PC-3 (cell line): Measurements from ENCODE around the gene BIK. TPM values are rescaled to one million over a fixed set of nuclear protein-coding genes. Genes with fewer than 3 reads are reported as not detected.

ENCODE experiments used
- ATAC-seq: fragments of 200-7000 bp; cut with Tn5 transposase; 2 replicates; pipeline ENCODE4 v1.9.1; 2020; ENCODE audit warnings: mild to moderate bottlenecking, moderate library complexity
- BruUV-seq: library from RNA; stranded (reverse); fragments of 400-500 nt; replicated peaks from 2 replicates; lab custom pipeline; 2021; lab: Mats Ljungman, UMichigan
- CTCF ChIA-PET: fragments of 300-600 bp; sonication (Branson Sonifier 250); formaldehyde crosslinking; loops from one replicate; lab custom pipeline; 2022; ENCODE audit warnings: antibody characterized with exemption; lab: Charles Lee
- POLR2A ChIA-PET: fragments of 300-600 bp; sonication (Branson Sonifier 250); formaldehyde crosslinking; loops from one replicate; lab custom pipeline; 2022; ENCODE audit warnings: antibody characterized with exemption; ENCODE audit not compliant: unreplicated experiment; lab: Charles Lee
- DNase-seq: peaks from one replicate; pipeline ENCODE4 v3.0.0-alpha.2; 2015
- H2AFZ ChIP-seq: fragments of 300-600 bp; sonication (generic); 2 replicates; pipeline ENCODE4 v1.6.0; 2016; ENCODE audit warnings: antibody characterized with exemption, low read length
- H3F3A ChIP-seq: fragments of 300-600 bp; sonication (generic); one replicate; pipeline ENCODE4 v1.6.0; 2017; ENCODE audit warnings: antibody characterized with exemption, low read length, control low read depth, mild to moderate bottlenecking; ENCODE audit not compliant: unreplicated experiment
- H3K27ac ChIP-seq: fragments of 300-600 bp; sonication (generic); 2 replicates; pipeline ENCODE4 v1.5.1; 2016; ENCODE audit warnings: mild to moderate bottlenecking, low read length
- H3K27me3 ChIP-seq: fragments of 300-600 bp; sonication (generic); 2 replicates; pipeline ENCODE4 v1.6.1; 2016; ENCODE audit warnings: low read length, mixed read lengths
- H3K36me3 ChIP-seq: fragments of 300-600 bp; sonication (generic); 2 replicates; pipeline ENCODE4 v1.6.1; 2016; ENCODE audit warnings: low read depth, mixed run types, low read length, mixed read lengths
- H3K4me1 ChIP-seq: fragments of 300-600 bp; sonication (generic); 2 replicates; pipeline ENCODE4 v1.5.1; 2016; ENCODE audit warnings: low read length; ENCODE audit not compliant: insufficient read depth
- H3K4me2 ChIP-seq: fragments of 300-600 bp; sonication (generic); 2 replicates; pipeline ENCODE4 v1.6.0; 2016; ENCODE audit warnings: low read length
- H3K4me3 ChIP-seq: fragments of 300-600 bp; sonication (generic); 2 replicates; pipeline ENCODE4 v1.5.1; 2016; ENCODE audit warnings: mild to moderate bottlenecking, low read length, mixed read lengths
- H3K79me2 ChIP-seq: fragments of 300-600 bp; sonication (generic); 2 replicates; pipeline ENCODE4 v1.6.1; 2017; ENCODE audit warnings: low read length, mixed read lengths
- H3K9ac ChIP-seq: fragments of 300-600 bp; sonication (generic); 2 replicates; pipeline ENCODE4 v1.6.0; 2016; ENCODE audit warnings: mild to moderate bottlenecking, low read length
- H3K9me2 ChIP-seq: fragments of 300-600 bp; sonication (generic); replicated peaks from 2 replicates; pipeline ENCODE4 v1.6.1; 2016; ENCODE audit warnings: mixed run types, low read length, mixed read lengths
- H3K9me3 ChIP-seq: fragments of 300-600 bp; sonication (generic); 2 replicates; pipeline ENCODE4 v1.6.1; 2016; ENCODE audit warnings: low read length, mixed read lengths
- H4K20me1 ChIP-seq: fragments of 300-600 bp; sonication (generic); 2 replicates; pipeline ENCODE4 v1.6.1; 2016; ENCODE audit warnings: low read length, mixed read lengths
- CTCF ChIP-seq: fragments of 300-600 bp; sonication (generic); conservative IDR thresholded peaks from 2 replicates; pipeline ENCODE4 v1.5.1; 2017; ENCODE audit warnings: antibody characterized with exemption, low read depth, mild to moderate bottlenecking, low read length
- EZH2 ChIP-seq: fragments of 300-600 bp; sonication (generic); IDR thresholded peaks from one replicate; pipeline ENCODE4 v1.6.1; 2017; ENCODE audit warnings: antibody characterized with exemption, mild to moderate bottlenecking, low read length; ENCODE audit not compliant: unreplicated experiment
- EZH2phosphoT487 ChIP-seq: fragments of 300-600 bp; sonication (generic); IDR thresholded peaks from 2 replicates; pipeline ENCODE4 v1.6.1; 2018; ENCODE audit warnings: mild to moderate bottlenecking, antibody characterized with exemption, low read length, borderline replicate concordance
- intact Hi-C: fragments of 100-400 bp; cut with micrococcal nuclease; formaldehyde crosslinking; loops from 2 replicates; pipeline ENCODE4 v1.9.0; 2023
- total RNA-seq: library from RNA; depleted of rRNA; stranded (reverse); fragments of >200 nt; gene quantifications from 2 replicates; pipeline ENCODE4 v1.2.3, GENCODE V29; 2014

Gene BIK
- total RNA-seq, 1 experiment from 2014 or later = 24.6 TPM

- H3K9me2 ChIP-seq = no peaks in the 10 kb centered on the region
- ChIA-PET POLR2A (no interaction called here), CTCF (no interaction called here)
- no peaks in the 10 kb centered on the region; the same call in 1 of the 2 replicates for H3K36me3 ChIP-seq
- no peaks in the 10 kb centered on the region for H4K20me1 ChIP-seq
- intact Hi-C loops = no loop called here
- H3K79me2 ChIP-seq = peaks cover 12% of the 10 kb centered on the region
- H3K9me3 ChIP-seq = no peaks in the 10 kb centered on the region
- no peak for ATAC-seq
- no peak overlapping the region for H3K9ac ChIP-seq
- TF ChIP-seq CTCF = no peak
- no peak for TF ChIP-seq EZH2
- no peak for TF ChIP-seq EZH2phosphoT487
- no peak overlapping the region for H3K27ac ChIP-seq
- no peaks in the 10 kb centered on the region for H3F3A ChIP-seq
- no peak overlapping the region for H3K4me3 ChIP-seq
- no peak overlapping the region for H3K4me2 ChIP-seq
- H3K27me3 ChIP-seq = no peaks in the 10 kb centered on the region
- no peak overlapping the region for H2AFZ ChIP-seq
- DNase-seq = no peak
- no TSS peak for BruUV-seq
- H3K4me1 ChIP-seq = peaks cover 36% of the 10 kb centered on the region
These were observed 19.2 kb downstream of the BIK start for GRCh38 chr22:43129426-43130425.

- BruUV-seq = no TSS peak
- DNase-seq (no peak), ATAC-seq (no peak)
- no peaks in the 10 kb centered on the region for H4K20me1 ChIP-seq
- intact Hi-C loops = no loop called here
- H3K36me3 ChIP-seq = peaks cover 8% of the 10 kb centered on the region
- no peaks in the 10 kb centered on the region for H3K9me2 ChIP-seq
- H3K79me2 ChIP-seq = peaks cover 12% of the 10 kb centered on the region
- peaks cover 28% of the 10 kb centered on the region for H3K4me1 ChIP-seq
- no peaks in the 10 kb centered on the region for H3F3A ChIP-seq
- H2AFZ ChIP-seq = no peak overlapping the region
- CTCF ChIA-PET = interaction anchor here (0.6 kb wide), 1 partner anchor 100 kb away, joined by 24 read pairs; no protein-coding TSS in a partner anchor
- no peak overlapping the region for H3K27ac ChIP-seq
- no peak overlapping the region for H3K4me3 ChIP-seq
- no peak overlapping the region for H3K9ac ChIP-seq
- TF ChIP-seq CTCF (no peak), EZH2phosphoT487 (no peak), EZH2 (no peak)
- POLR2A ChIA-PET = no interaction called here
- no peak overlapping the region for H3K4me2 ChIP-seq
- H3K27me3 ChIP-seq = no peaks in the 10 kb centered on the region
- no peaks in the 10 kb centered on the region for H3K9me3 ChIP-seq
These were observed 21.4 kb downstream of the BIK start for GRCh38 chr22:43131773-43132501.
